Activated CD4-positive, alpha-beta T cell treated with anti-CD3 and anti-CD28 coated beads for 36 hours (primary cell): ENCODE results near the gene RASIP1. TPM values are rescaled to one million over a fixed set of nuclear protein-coding genes. Genes with fewer than 3 reads are reported as not detected.
"Not testable (repeated sequence)": the region's sequence is repeated elsewhere in the genome, so short reads cannot be mapped to it uniquely, and the experiment has no call there.

Experiments
- ATAC-seq: fragments of 200-7000 bp; cut with Tn5 transposase; one replicate; pipeline ENCODE4 v1.10.0; 2021; ENCODE audit warnings: mild to moderate bottlenecking, moderate library complexity
- CTCF ChIA-PET: fragments of 350-600 bp; sonication (Branson Sonifier 250); formaldehyde crosslinking; loops from one replicate; lab custom pipeline; 2021; ENCODE audit warnings: antibody characterized with exemption; lab: Charles Lee
- POLR2A ChIA-PET: fragments of 350-600 bp; sonication (Branson Sonifier 250); formaldehyde crosslinking; loops from one replicate; lab custom pipeline; 2021; ENCODE audit warnings: antibody characterized with exemption, inconsistent platforms; lab: Charles Lee
- DNase-seq: peaks from one replicate; pipeline ENCODE4 v3.0.0-alpha.2; 2020
- H3K27ac Mint-ChIP-seq: one replicate; pipeline ENCODE4 v1.8.0; 2021; ENCODE audit warnings: mixed read lengths
- H3K27me3 Mint-ChIP-seq: one replicate; pipeline ENCODE4 v1.8.0; 2021; ENCODE audit warnings: mixed read lengths
- H3K36me3 Mint-ChIP-seq: one replicate; pipeline ENCODE4 v1.8.0; 2021; ENCODE audit warnings: low read depth, mixed read lengths
- H3K4me1 Mint-ChIP-seq: one replicate; pipeline ENCODE4 v1.8.0; 2021; ENCODE audit warnings: mixed read lengths
- H3K4me3 Mint-ChIP-seq: one replicate; pipeline ENCODE4 v1.8.0; 2021; ENCODE audit warnings: mild to moderate bottlenecking, moderate library complexity, mixed read lengths
- H3K9me3 Mint-ChIP-seq: one replicate; pipeline ENCODE4 v1.8.0; 2021; ENCODE audit warnings: low read depth, mixed read lengths
- intact Hi-C, 2 experiments: fragments of 100-400 bp; cut with DNase I in 1 of 2; cut with micrococcal nuclease in 1 of 2; formaldehyde crosslinking; loops; one replicate each; pipeline versions ENCODE4 v1.14.2 to v1.15.1; 2022 to 2024; cut with DNase I, micrococcal nuclease
- total RNA-seq, 2 experiments: library from RNA; stranded (reverse); gene quantifications; one replicate each; pipeline ENCODE4 v1.2.3, GENCODE V29; 2021

Gene RASIP1
- total RNA-seq, 2 experiments from 2014 or later: 0.67 to 0.73 TPM

DNA sequence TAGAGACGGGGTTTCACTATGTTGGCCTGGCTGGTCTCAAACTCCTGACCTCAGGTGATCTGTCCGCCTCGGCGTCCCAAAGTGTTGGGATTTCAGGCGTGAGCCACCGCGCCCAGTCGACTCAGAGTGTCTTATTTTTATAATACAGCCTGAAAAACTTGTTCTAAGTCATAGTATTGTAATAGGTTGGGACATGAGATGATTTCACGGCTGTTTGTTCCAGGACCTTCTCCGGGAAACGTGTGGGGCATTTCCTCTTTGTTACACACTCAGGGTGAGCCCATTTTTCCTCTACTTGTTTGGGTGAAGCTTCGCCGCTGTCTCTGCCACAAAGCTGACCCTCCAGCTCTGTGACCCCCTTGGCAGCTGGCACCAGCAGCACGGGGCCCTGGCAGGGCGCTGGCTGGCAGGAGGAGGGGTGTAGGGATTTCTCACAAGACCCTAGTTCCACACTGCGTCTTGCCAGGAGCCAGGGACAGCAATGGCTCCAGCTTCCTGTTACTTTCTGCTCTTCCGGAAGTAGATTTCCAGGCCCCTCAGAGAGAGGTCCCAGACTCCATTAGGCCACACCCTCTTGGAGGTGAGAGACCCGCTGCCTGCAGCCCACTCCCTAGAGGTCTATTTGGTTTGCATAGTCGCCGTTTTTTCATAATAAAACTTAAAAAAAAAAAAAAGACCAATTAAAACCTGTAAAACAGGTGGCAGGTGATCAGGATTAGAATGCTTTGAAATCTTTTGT is 30.5 kb upstream of the RASIP1 start:
- Mint-ChIP-seq H3K4me1 (no peaks in the 10 kb centered on the region), H3K36me3 (no peaks in the 10 kb centered on the region), H3K9me3 (no peaks in the 10 kb centered on the region), H3K4me3 (no peak overlapping the region), H3K27me3 (peaks cover 5% of the 10 kb centered on the region), H3K27ac (no peak overlapping the region)
- DNase-seq (no peak), ATAC-seq (no peak)
- ChIA-PET POLR2A (no interaction called here), CTCF (interaction anchor here (0.6 kb wide), 1 partner anchor 72 kb away, joined by 3 read pairs; no protein-coding TSS in a partner anchor)
- intact Hi-C loops: no loop called here

DNA sequence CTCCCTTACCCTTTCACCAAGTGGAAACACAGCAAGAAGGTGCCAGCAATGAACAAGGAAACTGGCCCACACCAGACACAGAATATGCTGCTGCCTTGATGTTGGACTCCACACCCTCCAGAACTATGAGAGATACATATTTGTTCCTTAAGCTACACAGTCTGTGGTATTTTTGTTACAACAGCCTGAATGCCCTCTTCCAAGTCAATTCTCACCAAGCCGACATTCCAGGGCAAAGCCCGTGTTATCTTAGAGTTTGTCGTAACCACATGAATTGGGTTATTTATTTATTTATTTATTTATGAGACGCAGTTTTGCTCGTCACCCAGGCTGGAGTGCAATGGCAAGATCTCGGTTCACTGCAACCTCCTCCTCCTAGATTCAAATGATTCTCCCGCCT is 29.9 kb upstream of the RASIP1 start:
- DNase-seq (no peak), ATAC-seq (no peak)
- no peak overlapping the region for H3K4me3 Mint-ChIP-seq
- H3K27me3 Mint-ChIP-seq: peaks cover 9% of the 10 kb centered on the region
- no peaks in the 10 kb centered on the region for H3K9me3 Mint-ChIP-seq
- H3K27ac Mint-ChIP-seq: no peak overlapping the region
- ChIA-PET CTCF (interaction anchor here (0.6 to 1.7 kb wide), 2 partner anchors 9 to 72 kb away, joined by 3 read pairs; no protein-coding TSS in a partner anchor), POLR2A (no interaction called here)
- intact Hi-C loops: no loop called here
- H3K36me3 Mint-ChIP-seq: no peaks in the 10 kb centered on the region
- no peaks in the 10 kb centered on the region for H3K4me1 Mint-ChIP-seq

DNA sequence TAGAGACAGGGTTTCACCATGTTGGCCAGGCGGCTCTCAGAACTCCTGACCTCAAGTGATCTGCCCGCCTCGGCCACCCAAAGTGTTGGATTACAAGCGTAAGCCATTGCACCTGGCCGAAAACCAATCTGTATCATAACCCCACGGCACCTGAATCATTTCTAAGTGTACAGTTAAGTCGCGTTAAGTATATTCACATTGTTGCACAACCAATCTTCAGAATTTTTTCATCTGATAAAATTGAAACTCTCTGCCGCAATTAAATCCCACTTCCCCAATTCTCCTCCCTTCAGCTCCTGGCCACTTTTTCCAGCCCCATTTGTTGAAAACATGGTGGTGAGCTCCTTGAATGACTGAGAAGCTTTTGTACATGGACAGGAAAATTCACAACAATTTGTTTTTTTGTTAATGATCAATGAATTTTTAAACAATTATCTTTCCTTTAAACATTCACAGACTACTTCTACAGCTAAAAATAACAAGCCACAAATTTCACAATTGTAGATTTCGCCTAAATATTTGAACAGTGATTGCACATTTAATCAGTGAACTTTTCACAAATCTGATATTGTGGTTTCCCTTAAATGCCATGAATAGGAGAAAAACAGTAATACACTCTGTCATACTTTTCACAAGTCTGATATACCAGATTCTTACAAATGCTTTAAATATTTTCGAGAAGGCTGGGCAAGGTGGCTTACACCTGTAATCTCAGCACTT is 28.7 kb upstream of the RASIP1 start:
- Mint-ChIP-seq H3K27ac (no peak overlapping the region), H3K9me3 (no peaks in the 10 kb centered on the region), H3K4me3 (no peak overlapping the region), H3K27me3 (peaks cover 9% of the 10 kb centered on the region), H3K4me1 (no peaks in the 10 kb centered on the region), H3K36me3 (no peaks in the 10 kb centered on the region)
- no peak for DNase-seq
- CTCF ChIA-PET: interaction anchor here (0.7 to 1.7 kb wide), 4 partner anchors 10 to 1133 kb away, joined by 3 read pairs; partner anchors contain the start of gene GYS1
- ATAC-seq: no peak
- POLR2A ChIA-PET: no interaction called here
- intact Hi-C loops: no loop called here

DNA sequence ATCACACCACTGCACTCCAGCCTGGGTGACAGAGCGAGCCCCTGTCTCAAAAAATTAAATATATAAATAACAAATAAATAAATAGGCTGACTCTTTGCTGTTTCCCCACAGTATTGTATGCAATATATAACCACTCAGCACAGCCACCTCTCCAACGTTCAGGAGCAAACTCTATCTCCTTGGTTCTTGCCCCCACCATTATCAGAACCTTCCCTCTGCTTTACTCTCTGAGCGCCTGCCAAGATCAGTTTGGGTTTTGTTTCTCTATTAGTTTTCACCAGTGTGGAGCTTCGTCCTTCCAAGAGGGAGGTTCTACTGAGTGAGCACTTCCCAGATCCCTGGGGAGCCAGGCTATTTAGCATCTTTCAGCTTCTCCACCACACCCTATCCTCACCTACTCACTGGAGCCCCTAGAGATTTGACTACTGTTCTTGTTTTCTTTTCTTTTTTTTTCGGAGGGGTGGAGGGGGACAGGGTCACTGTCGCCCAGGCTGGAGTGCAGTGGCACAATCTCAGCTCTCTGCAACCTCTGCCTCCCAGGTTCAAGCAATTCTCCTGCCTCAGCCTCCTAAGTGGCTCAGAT is 27.9 kb upstream of the RASIP1 start:
- ATAC-seq, H3K9me3 Mint-ChIP-seq, H3K4me1 Mint-ChIP-seq, H3K27ac Mint-ChIP-seq, DNase-seq, intact Hi-C loops, POLR2A ChIA-PET, H3K4me3 Mint-ChIP-seq, H3K27me3 Mint-ChIP-seq, H3K36me3 Mint-ChIP-seq: not testable (repeated sequence)
- CTCF ChIA-PET: interaction anchor here (1.0 kb wide), 1 partner anchor 1132 kb away, joined by 3 read pairs; no protein-coding TSS in a partner anchor

DNA sequence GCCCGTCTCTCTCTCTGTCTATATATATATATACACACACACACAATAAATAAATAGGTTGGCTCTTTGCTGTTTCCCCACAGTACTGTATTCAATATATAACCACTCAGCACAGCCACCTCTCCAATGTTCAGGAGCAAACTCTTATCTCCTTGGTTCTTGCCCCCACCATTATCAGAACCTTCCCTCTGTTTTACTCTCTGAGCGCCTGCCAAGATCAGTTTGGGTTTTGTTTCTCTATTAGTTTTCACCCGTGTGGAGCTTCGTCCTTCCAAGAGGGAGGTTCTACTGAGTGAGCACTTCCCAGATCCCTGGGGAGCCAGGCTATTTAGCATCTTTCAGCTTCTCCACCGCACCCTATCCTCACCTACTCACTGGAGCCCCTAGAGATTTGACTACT is 25.4 kb upstream of the RASIP1 start:
- DNase-seq, ATAC-seq, H3K4me3 Mint-ChIP-seq, POLR2A ChIA-PET, H3K36me3 Mint-ChIP-seq, H3K27me3 Mint-ChIP-seq, H3K9me3 Mint-ChIP-seq, H3K27ac Mint-ChIP-seq, H3K4me1 Mint-ChIP-seq, intact Hi-C loops: not testable (repeated sequence)
- CTCF ChIA-PET: interaction anchor here (0.8 to 2.0 kb wide), 2 partner anchors 22 to 78 kb away, joined by 3 to 6 read pairs; no protein-coding TSS in a partner anchor

DNA sequence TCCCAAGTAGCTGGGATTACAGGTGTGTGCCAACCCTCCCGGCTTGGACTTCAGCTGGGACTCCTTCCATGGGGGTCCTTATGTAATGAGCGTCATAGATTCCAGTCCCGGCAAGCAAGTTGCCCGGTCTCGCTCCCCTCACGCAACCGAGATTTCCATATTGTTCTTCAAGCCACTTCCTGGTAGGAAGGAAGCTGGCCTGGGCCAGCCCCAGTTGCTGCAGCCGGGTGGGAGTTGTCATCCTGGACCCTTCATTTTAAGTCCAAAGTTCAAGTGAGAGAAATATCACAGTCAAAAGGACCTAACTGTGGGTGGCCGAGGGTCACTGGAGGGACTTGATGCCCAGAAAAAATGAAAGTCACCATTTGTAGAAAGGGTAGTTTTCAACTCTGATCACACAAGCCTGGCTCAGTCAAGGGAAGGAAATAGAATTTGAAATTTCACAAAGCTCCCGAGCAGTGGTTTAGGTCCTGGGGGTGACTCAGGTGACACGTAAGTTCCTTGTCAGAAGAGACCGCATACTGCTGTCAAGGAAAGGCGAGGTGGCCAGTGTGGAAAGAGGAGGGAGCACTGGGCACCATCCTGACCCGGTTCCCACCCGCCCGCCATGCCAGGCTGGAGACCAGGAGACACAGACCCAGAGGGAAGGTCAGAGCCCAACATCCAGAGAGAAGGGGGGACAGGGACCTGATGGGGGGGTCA is 20.2 kb upstream of the RASIP1 start:
- no peak overlapping the region for H3K4me3 Mint-ChIP-seq
- peaks cover 6% of the 10 kb centered on the region for H3K27me3 Mint-ChIP-seq
- H3K36me3 Mint-ChIP-seq: no peaks in the 10 kb centered on the region
- no peak overlapping the region for H3K27ac Mint-ChIP-seq
- intact Hi-C loops: no loop called here
- DNase-seq: peak; percentile 26
- CTCF ChIA-PET: interaction anchor here (1.1 kb wide), 1 partner anchor 446 kb away, joined by 3 read pairs; no protein-coding TSS in a partner anchor
- peaks cover 5% of the 10 kb centered on the region for H3K4me1 Mint-ChIP-seq
- POLR2A ChIA-PET: interaction anchor here (0.6 kb wide), 1 partner anchor 438 kb away, joined by 7 read pairs; no protein-coding TSS in a partner anchor
- ATAC-seq: peak; percentile 51
- no peaks in the 10 kb centered on the region for H3K9me3 Mint-ChIP-seq

DNA sequence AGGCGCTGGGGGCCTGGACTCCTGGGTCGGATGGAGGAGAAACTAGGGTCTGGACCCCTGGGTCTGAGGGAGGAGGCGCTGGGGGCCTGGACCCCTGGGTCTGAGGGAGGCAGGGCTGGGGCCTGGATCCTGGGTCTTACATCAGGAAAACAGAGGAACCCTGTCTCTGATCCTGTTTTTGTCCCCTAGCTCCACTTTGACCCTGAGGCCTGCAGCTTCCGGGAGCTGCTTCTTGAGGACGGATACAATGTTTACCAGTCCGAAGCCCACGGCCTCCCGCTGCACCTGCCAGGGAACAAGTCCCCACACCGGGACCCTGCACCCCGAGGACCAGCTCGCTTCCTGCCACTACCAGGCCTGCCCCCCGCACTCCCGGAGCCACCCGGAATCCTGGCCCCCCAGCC is 17.3 kb upstream of the RASIP1 start:
- peaks cover 14% of the 10 kb centered on the region for H3K27me3 Mint-ChIP-seq
- H3K9me3 Mint-ChIP-seq: no peaks in the 10 kb centered on the region
- CTCF ChIA-PET: interaction anchor here (1.3 kb wide), 1 partner anchor 38 kb away, joined by 5 read pairs; no protein-coding TSS in a partner anchor
- DNase-seq: no peak
- POLR2A ChIA-PET: no interaction called here
- ATAC-seq: no peak
- no peak overlapping the region for H3K27ac Mint-ChIP-seq
- H3K4me1 Mint-ChIP-seq: peaks cover 13% of the 10 kb centered on the region
- intact Hi-C loops: no loop called here
- no peaks in the 10 kb centered on the region for H3K36me3 Mint-ChIP-seq
- no peak overlapping the region for H3K4me3 Mint-ChIP-seq

DNA sequence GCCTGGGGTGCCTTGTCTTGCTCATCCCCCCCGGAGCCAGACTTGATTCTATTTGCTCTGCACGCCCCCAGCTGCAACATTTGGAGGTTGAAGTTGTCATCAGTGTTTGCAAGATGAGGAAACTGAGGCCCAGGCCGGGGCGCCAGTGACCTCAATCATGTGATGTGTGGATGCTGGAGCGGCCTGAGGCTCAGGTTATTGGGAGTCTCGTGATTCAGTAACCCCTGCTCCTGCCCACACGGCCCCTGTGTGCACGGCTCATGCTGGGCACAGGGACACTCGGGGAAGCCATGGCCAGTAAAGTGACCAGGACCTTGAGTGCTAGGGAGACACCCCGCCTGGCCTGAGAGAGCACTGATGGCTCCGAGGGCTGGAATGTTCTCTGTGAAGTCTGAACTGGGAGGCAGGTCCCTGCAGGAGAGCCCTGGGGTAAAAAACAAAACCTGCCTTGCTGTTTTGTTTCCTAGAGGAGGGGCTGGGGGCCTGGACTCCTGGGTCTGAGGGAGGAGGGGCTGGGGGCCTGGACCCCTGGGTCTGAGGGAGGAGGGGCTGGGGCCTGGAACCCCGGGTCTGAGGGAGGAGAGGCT is 16.8 kb upstream of the RASIP1 start:
- no peak for ATAC-seq
- H3K9me3 Mint-ChIP-seq: no peaks in the 10 kb centered on the region
- no peak for DNase-seq
- H3K4me1 Mint-ChIP-seq: peaks cover 13% of the 10 kb centered on the region
- POLR2A ChIA-PET: no interaction called here
- H3K36me3 Mint-ChIP-seq: no peaks in the 10 kb centered on the region
- H3K4me3 Mint-ChIP-seq: no peak overlapping the region
- no peak overlapping the region for H3K27ac Mint-ChIP-seq
- H3K27me3 Mint-ChIP-seq: peaks cover 15% of the 10 kb centered on the region
- intact Hi-C loops: no loop called here
- CTCF ChIA-PET: interaction anchor here (1.3 kb wide), 1 partner anchor 39 kb away, joined by 5 read pairs; no protein-coding TSS in a partner anchor

DNA sequence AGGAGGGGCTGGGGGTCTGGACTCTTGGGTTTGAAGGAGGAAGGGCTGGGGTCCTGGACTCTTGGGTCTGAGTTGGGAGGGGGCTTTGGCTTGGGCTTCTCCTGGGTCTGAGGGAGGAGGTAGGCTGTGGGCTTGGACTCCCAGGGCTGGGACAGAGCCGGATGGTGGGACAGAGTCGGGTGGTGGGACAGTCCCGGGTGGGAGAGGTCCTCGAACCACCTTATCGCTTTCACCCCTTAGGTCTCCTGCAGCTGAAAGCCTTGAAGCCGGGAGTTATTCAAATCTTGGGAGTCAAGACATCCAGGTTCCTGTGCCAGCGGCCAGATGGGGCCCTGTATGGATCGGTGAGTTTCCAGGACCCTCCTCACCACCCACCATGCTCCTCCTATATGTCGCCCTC is 16.3 kb upstream of the RASIP1 start:
- CTCF ChIA-PET: interaction anchor here (1.3 kb wide), 1 partner anchor 39 kb away, joined by 5 read pairs; no protein-coding TSS in a partner anchor
- Mint-ChIP-seq H3K27ac (no peak overlapping the region), H3K4me1 (peaks cover 16% of the 10 kb centered on the region), H3K27me3 (peaks cover 18% of the 10 kb centered on the region), H3K9me3 (no peaks in the 10 kb centered on the region), H3K4me3 (no peak overlapping the region), H3K36me3 (no peaks in the 10 kb centered on the region)
- POLR2A ChIA-PET: no interaction called here
- no peak for DNase-seq
- intact Hi-C loops: no loop called here
- ATAC-seq: no peak

DNA sequence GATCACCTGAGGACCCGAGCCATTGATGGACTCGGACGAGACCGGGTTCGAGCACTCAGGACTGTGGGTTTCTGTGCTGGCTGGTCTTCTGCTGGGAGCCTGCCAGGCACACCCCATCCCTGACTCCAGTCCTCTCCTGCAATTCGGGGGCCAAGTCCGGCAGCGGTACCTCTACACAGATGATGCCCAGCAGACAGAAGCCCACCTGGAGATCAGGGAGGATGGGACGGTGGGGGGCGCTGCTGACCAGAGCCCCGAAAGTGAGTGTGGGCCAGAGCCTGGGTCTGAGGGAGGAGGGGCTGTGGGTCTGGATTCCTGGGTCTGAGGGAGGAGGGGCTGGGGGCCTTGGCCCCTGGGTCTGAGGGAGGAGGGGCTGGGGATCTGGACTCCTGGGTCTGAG is 15.8 kb upstream of the RASIP1 start:
- Mint-ChIP-seq H3K9me3 (no peaks in the 10 kb centered on the region), H3K4me3 (no peak overlapping the region), H3K36me3 (no peaks in the 10 kb centered on the region), H3K27ac (no peak overlapping the region), H3K4me1 (peaks cover 17% of the 10 kb centered on the region), H3K27me3 (peaks cover 19% of the 10 kb centered on the region)
- POLR2A ChIA-PET: no interaction called here
- intact Hi-C loops: no loop called here
- ATAC-seq: no peak
- CTCF ChIA-PET: no interaction called here
- DNase-seq: no peak

DNA sequence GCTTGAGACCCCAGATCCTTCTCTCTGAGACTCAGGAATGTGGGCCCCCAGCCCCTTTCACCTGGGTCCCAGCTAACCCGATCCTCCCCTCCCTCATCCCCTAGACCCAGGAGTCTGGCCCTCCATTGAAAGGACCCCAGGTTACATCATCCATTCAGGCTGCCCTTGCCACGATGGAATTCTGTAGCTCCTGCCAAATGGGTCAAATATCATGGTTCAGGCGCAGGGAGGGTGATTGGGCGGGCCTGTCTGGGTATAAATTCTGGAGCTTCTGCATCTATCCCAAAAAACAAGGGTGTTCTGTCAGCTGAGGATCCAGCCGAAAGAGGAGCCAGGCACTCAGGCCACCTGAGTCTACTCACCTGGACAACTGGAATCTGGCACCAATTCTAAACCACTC is 15.4 kb upstream of the RASIP1 start:
- ChIA-PET POLR2A (no interaction called here), CTCF (no interaction called here)
- Mint-ChIP-seq H3K4me1 (peaks cover 17% of the 10 kb centered on the region), H3K36me3 (no peaks in the 10 kb centered on the region), H3K4me3 (no peak overlapping the region), H3K27me3 (peaks cover 20% of the 10 kb centered on the region), H3K9me3 (no peaks in the 10 kb centered on the region), H3K27ac (no peak overlapping the region)
- intact Hi-C loops: no loop called here
- no peak for DNase-seq
- no peak for ATAC-seq
